ENCODE data around the gene COPS8.

COPS8 gene

DNA sequence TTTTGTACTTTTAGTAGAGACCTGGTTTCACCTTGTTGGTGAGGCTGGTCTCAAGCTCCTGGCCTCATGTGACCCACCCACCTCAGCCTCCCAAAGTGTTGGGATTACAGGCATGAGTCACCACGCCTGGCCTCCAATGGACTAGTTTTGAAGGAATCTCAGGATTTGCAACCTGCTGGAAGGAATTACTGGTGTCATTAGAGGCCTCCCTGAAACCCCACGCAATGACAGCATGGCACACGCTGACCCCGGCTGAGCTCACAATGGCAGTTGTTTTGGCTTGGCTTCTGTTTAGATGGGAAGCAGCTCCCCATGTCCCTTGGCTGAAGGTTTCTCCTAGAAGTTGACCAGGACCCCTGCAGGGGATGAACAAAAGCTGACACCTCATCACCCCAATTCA is 23.1 kb upstream of the COPS8 start:
- H3K9me3 ChIP-seq (ENCODE audit: low read length) = no peaks in the 10 kb centered on the region
- H3K9ac ChIP-seq (ENCODE audit: low read length) = no peak overlapping the region
- TF ChIP-seq EZH2 (IDR thresholded peaks at IDR 0.05; ENCODE audit: borderline replicate concordance, low read length) = no peak
- TF ChIP-seq, protein P1, sequence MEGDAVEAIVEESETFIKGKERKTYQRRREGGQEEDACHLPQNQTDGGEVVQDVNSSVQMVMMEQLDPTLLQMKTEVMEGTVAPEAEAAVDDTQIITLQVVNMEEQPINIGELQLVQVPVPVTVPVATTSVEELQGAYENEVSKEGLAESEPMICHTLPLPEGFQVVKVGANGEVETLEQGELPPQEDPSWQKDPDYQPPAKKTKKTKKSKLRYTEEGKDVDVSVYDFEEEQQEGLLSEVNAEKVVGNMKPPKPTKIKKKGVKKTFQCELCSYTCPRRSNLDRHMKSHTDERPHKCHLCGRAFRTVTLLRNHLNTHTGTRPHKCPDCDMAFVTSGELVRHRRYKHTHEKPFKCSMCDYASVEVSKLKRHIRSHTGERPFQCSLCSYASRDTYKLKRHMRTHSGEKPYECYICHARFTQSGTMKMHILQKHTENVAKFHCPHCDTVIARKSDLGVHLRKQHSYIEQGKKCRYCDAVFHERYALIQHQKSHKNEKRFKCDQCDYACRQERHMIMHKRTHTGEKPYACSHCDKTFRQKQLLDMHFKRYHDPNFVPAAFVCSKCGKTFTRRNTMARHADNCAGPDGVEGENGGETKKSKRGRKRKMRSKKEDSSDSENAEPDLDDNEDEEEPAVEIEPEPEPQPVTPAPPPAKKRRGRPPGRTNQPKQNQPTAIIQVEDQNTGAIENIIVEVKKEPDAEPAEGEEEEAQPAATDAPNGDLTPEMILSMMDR (IDR thresholded peaks at IDR 0.05; ENCODE audit: low read length) = no peak
- H3K4me1 ChIP-seq (ENCODE audit: insufficient read depth, low read length, severe bottlenecking) = peaks cover 44% of the 10 kb centered on the region
- H3K27me3 ChIP-seq (ENCODE audit: insufficient read depth, low read length) = no peaks in the 10 kb centered on the region
- no peak overlapping the region for H3K4me2 ChIP-seq (ENCODE audit: low read length)
- H4K20me1 ChIP-seq (ENCODE audit: insufficient read depth, low read length) = no peaks in the 10 kb centered on the region
- H3K79me2 ChIP-seq (ENCODE audit: insufficient read depth, low read length) = no peaks in the 10 kb centered on the region
- H2AFZ ChIP-seq (ENCODE audit: low read length) = no peak overlapping the region
- H3K36me3 ChIP-seq (ENCODE audit: insufficient read depth, low read length) = no peaks in the 10 kb centered on the region
- 0 out of 2 replicates have a peak, but pooled peaks cover 3% of the 10 kb centered on the region for H3F3A ChIP-seq (ENCODE audit: insufficient read depth, low read length)
- H3K27ac ChIP-seq (ENCODE audit: low read depth, low read length, poor library complexity, severe bottlenecking) = no peak overlapping the region
- H3K9me2 ChIP-seq (ENCODE audit: low read depth, low read length) = no peaks in the 10 kb centered on the region
- no peak overlapping the region for H3K4me3 ChIP-seq (ENCODE audit: low read depth, low read length, poor library complexity, severe bottlenecking)

DNA sequence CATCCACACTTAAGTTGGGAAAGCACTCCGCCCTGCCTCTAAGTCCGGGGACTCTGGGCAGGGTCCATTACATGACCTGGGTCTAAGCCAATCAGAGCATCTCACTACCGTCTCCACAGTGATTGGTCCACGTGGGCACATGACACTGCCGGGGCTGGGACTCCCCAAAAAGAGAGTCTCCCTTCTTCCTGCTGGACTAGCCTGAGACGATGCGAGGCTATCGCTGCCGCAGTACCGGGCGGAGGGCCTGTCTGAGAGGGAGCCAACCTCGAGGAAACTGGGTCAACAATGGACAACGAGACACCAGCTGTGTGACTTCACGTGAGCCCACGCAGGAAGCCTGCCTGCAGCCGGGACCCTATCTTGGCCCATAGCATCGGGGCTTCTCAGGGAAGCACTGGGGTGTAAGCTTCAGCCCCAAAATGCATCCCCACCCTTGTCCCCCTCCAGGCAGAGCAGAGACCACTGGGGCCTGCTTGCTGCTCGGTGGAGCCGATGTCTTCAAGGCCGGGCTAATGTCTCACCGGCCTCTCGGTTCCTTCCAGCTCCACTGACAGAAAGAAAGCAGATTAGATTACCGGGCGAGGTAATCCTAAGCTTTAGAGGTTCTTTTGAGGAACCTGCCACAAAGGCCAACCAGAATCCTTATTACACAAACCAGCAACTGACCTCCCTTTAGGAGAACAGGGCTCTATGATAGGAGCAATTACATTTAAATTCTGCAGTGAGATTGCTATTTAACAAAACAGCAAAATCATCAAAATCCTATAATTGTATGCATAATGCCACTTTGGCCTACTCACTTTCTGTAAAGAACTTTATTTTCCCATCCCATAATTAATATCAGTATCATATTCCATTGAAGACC is 21.3 kb upstream of the COPS8 start:
- Histone ChIP-seq H4K20me1 (ENCODE audit: insufficient read depth, low read length) (no peaks in the 10 kb centered on the region), H3F3A (ENCODE audit: insufficient read depth, low read length) (0 out of 2 replicates have a peak, but pooled peaks cover 1% of the 10 kb centered on the region), H3K9me3 (ENCODE audit: low read length) (no peaks in the 10 kb centered on the region), H3K4me3 (ENCODE audit: low read depth, low read length, poor library complexity, severe bottlenecking) (no peak overlapping the region), H3K9ac (ENCODE audit: low read length) (no peak overlapping the region), H3K79me2 (ENCODE audit: insufficient read depth, low read length) (no peaks in the 10 kb centered on the region), H3K27me3 (ENCODE audit: insufficient read depth, low read length) (no peaks in the 10 kb centered on the region), H3K36me3 (ENCODE audit: insufficient read depth, low read length) (no peaks in the 10 kb centered on the region), H3K27ac (ENCODE audit: low read depth, low read length, poor library complexity, severe bottlenecking) (no peak overlapping the region), H3K9me2 (ENCODE audit: low read depth, low read length) (no peaks in the 10 kb centered on the region), H2AFZ (ENCODE audit: low read length) (no peak overlapping the region), H3K4me1 (ENCODE audit: insufficient read depth, low read length, severe bottlenecking) (peaks cover 26% of the 10 kb centered on the region), H3K4me2 (ENCODE audit: low read length) (no peak overlapping the region)
- TF ChIP-seq, protein P1 (IDR thresholded peaks at IDR 0.05; ENCODE audit: low read length) = no peak
- no peak for TF ChIP-seq EZH2 (IDR thresholded peaks at IDR 0.05; ENCODE audit: borderline replicate concordance, low read length)

DNA sequence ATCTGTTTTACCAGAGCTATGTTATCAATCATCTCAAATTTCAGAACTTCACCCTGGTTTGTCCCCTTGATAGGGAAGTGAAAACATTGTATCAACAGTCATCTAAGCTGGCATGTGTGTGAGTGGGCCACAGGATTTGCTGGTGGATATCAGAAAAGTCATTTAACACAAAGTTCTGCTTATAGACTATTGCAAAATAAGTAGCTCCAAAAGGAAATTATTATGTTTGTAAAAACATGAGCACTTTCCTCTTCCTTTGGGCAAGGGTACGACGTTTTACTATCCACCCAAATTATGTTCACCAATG is 20.7 kb upstream of the COPS8 start:
- Histone ChIP-seq H3K27ac (ENCODE audit: low read depth, low read length, poor library complexity, severe bottlenecking) (no peak overlapping the region), H3F3A (ENCODE audit: insufficient read depth, low read length) (no peaks in the 10 kb centered on the region), H3K4me3 (ENCODE audit: low read depth, low read length, poor library complexity, severe bottlenecking) (no peak overlapping the region), H3K9me2 (ENCODE audit: low read depth, low read length) (no peaks in the 10 kb centered on the region), H4K20me1 (ENCODE audit: insufficient read depth, low read length) (no peaks in the 10 kb centered on the region), H3K9me3 (ENCODE audit: low read length) (no peaks in the 10 kb centered on the region), H3K4me2 (ENCODE audit: low read length) (no peak overlapping the region), H3K9ac (ENCODE audit: low read length) (no peak overlapping the region), H2AFZ (ENCODE audit: low read length) (no peak overlapping the region), H3K79me2 (ENCODE audit: insufficient read depth, low read length) (no peaks in the 10 kb centered on the region), H3K27me3 (ENCODE audit: insufficient read depth, low read length) (no peaks in the 10 kb centered on the region), H3K36me3 (ENCODE audit: insufficient read depth, low read length) (no peaks in the 10 kb centered on the region), H3K4me1 (ENCODE audit: insufficient read depth, low read length, severe bottlenecking) (peaks cover 20% of the 10 kb centered on the region)
- TF ChIP-seq EZH2 (IDR thresholded peaks at IDR 0.05; ENCODE audit: borderline replicate concordance, low read length) = no peak
- TF ChIP-seq, protein P1 (IDR thresholded peaks at IDR 0.05; ENCODE audit: low read length) = no peak
